HL-60 (cell line): Measurements from ENCODE around the gene KRT15.

Source experiments
- DNase-seq, 2 experiments: peaks; one replicate each; pipeline ENCODE4 v3.0.0-alpha.2; 2010 to 2020; ENCODE audit warnings: low read depth in 1 of 2, low spot score in 1 of 2
- H3K27ac ChIP-seq: fragments of 250-450 bp; sonication (Bioruptor Pico); replicated peaks from 2 replicates; pipeline ENCODE4 v1.5.1; 2020; ENCODE audit warnings: mild to moderate bottlenecking, moderate library complexity
- H3K27me3 ChIP-seq: fragments of 250-450 bp; sonication (Bioruptor Pico); 2 replicates; pipeline ENCODE4 v1.5.1; 2021; ENCODE audit warnings: mild to moderate bottlenecking, moderate library complexity; ENCODE audit not compliant: insufficient read depth, poor library complexity, severe bottlenecking
- H3K4me3 ChIP-seq: replicated peaks from 2 replicates; pipeline ENCODE4 v1.5.1; 2011; ENCODE audit warnings: mild to moderate bottlenecking, control low read depth, low read length; ENCODE audit not compliant: insufficient read depth
- CTCF ChIP-seq: IDR thresholded peaks from one replicate; pipeline ENCODE4 v1.5.1; 2011; ENCODE audit warnings: low read length, control low read depth, inconsistent platforms; ENCODE audit not compliant: insufficient read depth
- GABPA ChIP-seq: IDR thresholded peaks from 2 replicates; pipeline ENCODE4 v1.6.1; 2012; ENCODE audit warnings: low read depth
- POLR2AphosphoS5 ChIP-seq: IDR thresholded peaks from 2 replicates; pipeline ENCODE4 v1.6.1; 2012; ENCODE audit warnings: low read depth
- REST ChIP-seq: IDR thresholded peaks from 2 replicates; pipeline ENCODE4 v1.6.1; 2012; ENCODE audit warnings: low read depth; ENCODE audit not compliant: insufficient replicate concordance
- SPI1 ChIP-seq: IDR thresholded peaks from 2 replicates; pipeline ENCODE4 v1.6.1; 2012; ENCODE audit warnings: low read depth, mild to moderate bottlenecking, borderline replicate concordance

The KRT15 gene

DNA sequence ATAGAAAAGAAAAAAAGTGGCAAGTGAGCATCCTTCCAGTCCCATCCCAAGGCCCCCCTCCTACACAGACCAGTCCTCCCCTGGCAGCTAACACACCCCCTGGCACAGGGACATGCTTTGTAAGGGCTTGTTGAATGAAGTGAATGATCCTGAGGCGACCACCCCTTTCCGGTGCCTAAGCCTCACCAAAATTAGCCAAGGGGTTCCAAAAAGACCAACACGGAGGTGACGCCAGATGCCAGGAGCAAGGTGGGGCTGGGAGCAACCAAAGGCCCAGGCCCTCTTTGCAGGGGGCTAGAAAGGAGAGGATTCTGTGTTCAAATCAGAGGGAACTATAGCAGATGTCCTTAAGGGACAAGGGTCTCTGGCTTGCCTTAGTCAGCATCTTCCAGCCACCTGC lies 43.3 kb downstream of the KRT15 start:
- Histone ChIP-seq H3K27ac (no peak overlapping the region), H3K4me3 (no peak overlapping the region), H3K27me3 (no peaks in the 10 kb centered on the region)
- no peak for DNase-seq
- no peak for TF ChIP-seq POLR2AphosphoS5
- no peak for TF ChIP-seq REST

DNA sequence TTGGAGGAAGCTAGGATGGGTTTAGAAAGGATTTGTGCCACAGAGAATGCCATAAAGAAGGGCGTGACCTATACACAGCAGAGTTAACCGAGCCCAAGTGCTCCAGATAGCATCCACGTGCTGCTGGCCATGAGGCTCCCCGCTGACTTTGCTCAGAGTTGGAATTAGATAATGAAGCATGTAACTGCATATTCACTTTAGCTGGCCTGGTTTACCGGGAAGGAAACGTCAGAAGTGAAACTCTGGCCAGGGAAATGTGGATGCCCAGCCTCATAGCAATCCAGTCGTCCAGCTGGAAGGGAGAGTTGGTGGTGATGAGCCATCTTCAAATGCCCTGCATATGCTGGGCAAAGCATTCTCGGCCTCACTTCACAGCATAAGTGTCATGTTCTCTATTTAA lies 43.8 kb downstream of the KRT15 start:
- H3K4me3 ChIP-seq, result no peak overlapping the region
- H3K27ac ChIP-seq, result no peak overlapping the region
- no peaks in the 10 kb centered on the region for H3K27me3 ChIP-seq
- no peak for DNase-seq
- TF ChIP-seq REST, result no peak
- TF ChIP-seq POLR2AphosphoS5, result no peak
- no peak for TF ChIP-seq CTCF
- TF ChIP-seq GABPA, result no peak
- no peak for TF ChIP-seq SPI1

GRCh38 chr17:41468346-41468745 lies 50.3 kb downstream of the KRT15 start:
- DNase-seq, result no peak
- Histone ChIP-seq H3K27ac (no peak overlapping the region), H3K4me3 (no peak overlapping the region), H3K27me3 (no peaks in the 10 kb centered on the region)
- no peak for TF ChIP-seq REST
- no peak for TF ChIP-seq GABPA

DNA sequence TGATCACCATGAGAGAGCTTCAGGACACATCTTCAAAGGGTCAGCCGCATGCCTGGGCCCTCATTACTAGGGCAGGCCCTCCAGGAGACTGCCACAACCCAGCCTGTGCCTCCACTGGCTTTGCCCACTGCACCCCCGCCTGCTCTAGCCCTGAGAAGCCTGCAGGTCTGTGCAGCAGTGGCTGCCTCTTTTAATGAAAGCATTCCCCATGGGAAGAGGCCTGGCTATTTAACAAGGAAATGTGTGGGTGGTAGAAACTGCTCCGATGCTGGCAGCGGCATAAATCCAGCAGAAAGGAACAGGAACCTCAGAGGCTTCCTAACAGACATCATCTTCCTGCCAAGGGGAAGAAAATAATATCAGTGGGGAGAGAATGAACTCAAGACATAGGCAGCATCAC lies 51.1 kb downstream of the KRT15 start:
- Histone ChIP-seq H3K27ac (no peak overlapping the region), H3K27me3 (no peaks in the 10 kb centered on the region), H3K4me3 (no peak overlapping the region)
- no peak for DNase-seq
- TF ChIP-seq CTCF, result no peak
- no peak for TF ChIP-seq GABPA
- TF ChIP-seq SPI1, result no peak
- no peak for TF ChIP-seq REST
- TF ChIP-seq POLR2AphosphoS5, result no peak
